ENCODE measurements around the gene BLACAT1.

DNA sequence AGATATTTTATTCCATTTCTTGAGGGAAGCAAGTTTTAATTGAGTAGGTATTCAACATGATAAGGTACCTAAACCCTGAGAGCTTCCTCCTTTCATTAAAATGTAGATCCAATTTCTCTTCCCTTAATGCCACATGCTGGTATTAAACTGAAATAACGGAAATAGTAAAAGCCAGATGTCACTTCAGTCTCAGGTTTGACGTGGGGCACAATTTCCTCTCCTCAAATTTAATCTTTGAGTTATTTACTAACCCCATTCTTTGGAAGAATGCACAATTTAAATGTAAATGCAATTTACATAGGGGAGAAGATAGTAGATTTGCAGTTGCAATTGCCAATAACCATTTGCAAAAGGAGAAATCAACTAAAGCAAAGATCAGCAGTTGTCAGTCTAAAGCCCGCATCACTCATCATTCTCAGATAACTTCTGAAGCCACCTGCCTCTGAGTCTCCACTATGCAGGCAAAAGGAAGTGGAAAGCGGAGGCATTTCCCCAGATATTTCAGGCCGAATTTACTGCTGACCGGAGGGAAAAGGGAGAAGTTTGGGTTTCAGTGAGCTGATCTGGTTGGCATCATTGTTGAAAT lies 31.9 kb downstream of the BLACAT1 start:
- TF ChIP-seq, protein P1, sequence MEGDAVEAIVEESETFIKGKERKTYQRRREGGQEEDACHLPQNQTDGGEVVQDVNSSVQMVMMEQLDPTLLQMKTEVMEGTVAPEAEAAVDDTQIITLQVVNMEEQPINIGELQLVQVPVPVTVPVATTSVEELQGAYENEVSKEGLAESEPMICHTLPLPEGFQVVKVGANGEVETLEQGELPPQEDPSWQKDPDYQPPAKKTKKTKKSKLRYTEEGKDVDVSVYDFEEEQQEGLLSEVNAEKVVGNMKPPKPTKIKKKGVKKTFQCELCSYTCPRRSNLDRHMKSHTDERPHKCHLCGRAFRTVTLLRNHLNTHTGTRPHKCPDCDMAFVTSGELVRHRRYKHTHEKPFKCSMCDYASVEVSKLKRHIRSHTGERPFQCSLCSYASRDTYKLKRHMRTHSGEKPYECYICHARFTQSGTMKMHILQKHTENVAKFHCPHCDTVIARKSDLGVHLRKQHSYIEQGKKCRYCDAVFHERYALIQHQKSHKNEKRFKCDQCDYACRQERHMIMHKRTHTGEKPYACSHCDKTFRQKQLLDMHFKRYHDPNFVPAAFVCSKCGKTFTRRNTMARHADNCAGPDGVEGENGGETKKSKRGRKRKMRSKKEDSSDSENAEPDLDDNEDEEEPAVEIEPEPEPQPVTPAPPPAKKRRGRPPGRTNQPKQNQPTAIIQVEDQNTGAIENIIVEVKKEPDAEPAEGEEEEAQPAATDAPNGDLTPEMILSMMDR (IDR thresholded peaks at IDR 0.05), result no peak
- TF ChIP-seq POLR2A (IDR thresholded peaks at IDR 0.05) (no peak), EP300 (IDR thresholded peaks at IDR 0.05) (no peak)

Measured in tibial nerve (tissue), 4 donors.